ENCODE results near the gene PCDH1. TPM values are rescaled to one million over a fixed set of nuclear protein-coding genes. Genes with fewer than 3 reads are reported as not detected.
"Not testable (repeated sequence)": the region's sequence is repeated elsewhere in the genome, so short reads cannot be mapped to it uniquely, and the experiment has no call there.

Gene PCDH1
- total RNA-seq, result 36.4 TPM

GRCh38 chr5:141878186-141878710 is at the start of gene PCDH1:
PCDH1 (minus strand) TSS chr5:141878410; CDS start chr5:141878262, 148 bp downstream.
- DNase-seq (ENCODE audit: low spot score), result no peak
- ATAC-seq, result peak; percentile 63
- intact Hi-C loops (cut with DNase I), result loop anchor here (5.0 to 10.0 kb wide), 2 partner anchors 87 to 176 kb away; partner anchors contain the start of gene RNF14

GRCh38 chr5:141926434-141926833 is 48.2 kb upstream of the PCDH1 start:
- no peak for ATAC-seq
- intact Hi-C loops (cut with DNase I), result no loop called here
- DNase-seq (ENCODE audit: low spot score), result no peak

GRCh38 chr5:141923448-141924313 is 45.5 kb upstream of the PCDH1 start, which contains the start of gene DELE1:
DELE1 (plus strand) TSS chr5:141923871; CDS start chr5:141923942, 71 bp downstream.
- peak; percentile 96 for DNase-seq (ENCODE audit: low spot score)
- intact Hi-C loops (cut with DNase I), result no loop called here
- peak; percentile 99 for ATAC-seq

- intact Hi-C loops (cut with DNase I); ATAC-seq; DNase-seq (ENCODE audit: low spot score): not testable (repeated sequence)
Observed at GRCh38 chr5:141922827-141923447, 44.7 kb upstream of the PCDH1 start.

- no peak for ATAC-seq
- intact Hi-C loops (cut with DNase I), result no loop called here
- no peak for DNase-seq (ENCODE audit: low spot score)
Observed at GRCh38 chr5:141920771-141921170, 42.6 kb upstream of the PCDH1 start.

- DNase-seq (ENCODE audit: low spot score) (no peak), ATAC-seq (no peak)
- intact Hi-C loops (cut with DNase I), result no loop called here
Observed at GRCh38 chr5:141919218-141920119, 41.3 kb upstream of the PCDH1 start.

- ATAC-seq (no peak), DNase-seq (ENCODE audit: low spot score) (no peak)
- intact Hi-C loops (cut with DNase I), result no loop called here
Observed at GRCh38 chr5:141917760-141918159, 39.5 kb upstream of the PCDH1 start.

- ATAC-seq (no peak), DNase-seq (ENCODE audit: low spot score) (no peak)
- intact Hi-C loops (cut with DNase I), result no loop called here
Observed at GRCh38 chr5:141916522-141916921, 38.3 kb upstream of the PCDH1 start.

- ATAC-seq (no peak), DNase-seq (ENCODE audit: low spot score) (no peak)
- intact Hi-C loops (cut with DNase I), result no loop called here
Observed at GRCh38 chr5:141915881-141916336, 37.7 kb upstream of the PCDH1 start.

- intact Hi-C loops (cut with DNase I), result no loop called here
- ATAC-seq, result no peak
- DNase-seq (ENCODE audit: low spot score), result no peak
Observed at GRCh38 chr5:141914797-141915196, 36.6 kb upstream of the PCDH1 start.

GRCh38 chr5:141914199-141914743 is 36.1 kb upstream of the PCDH1 start:
- ATAC-seq, result peak; percentile 92
- intact Hi-C loops (cut with DNase I), result no loop called here
- peak; percentile 76 for DNase-seq (ENCODE audit: low spot score)

- intact Hi-C loops (cut with DNase I), result no loop called here
- DNase-seq (ENCODE audit: low spot score) (no peak), ATAC-seq (no peak)
Observed at GRCh38 chr5:141913560-141914198, 35.5 kb upstream of the PCDH1 start.

- DNase-seq (ENCODE audit: low spot score), result no peak
- no peak for ATAC-seq
- intact Hi-C loops (cut with DNase I), result no loop called here
Observed at GRCh38 chr5:141910271-141910673, 32.1 kb upstream of the PCDH1 start.

- intact Hi-C loops (cut with DNase I), result no loop called here
- no peak for DNase-seq (ENCODE audit: low spot score)
- no peak for ATAC-seq
Observed at GRCh38 chr5:141909212-141909611, 31.0 kb upstream of the PCDH1 start.

- no peak for DNase-seq (ENCODE audit: low spot score)
- intact Hi-C loops (cut with DNase I), result no loop called here
- no peak for ATAC-seq
Observed at GRCh38 chr5:141908796-141909195, 30.6 kb upstream of the PCDH1 start.

- intact Hi-C loops (cut with DNase I), result no loop called here
- DNase-seq (ENCODE audit: low spot score) (no peak), ATAC-seq (no peak)
Observed at GRCh38 chr5:141906972-141907371, 28.8 kb upstream of the PCDH1 start.

- no peak for DNase-seq (ENCODE audit: low spot score)
- intact Hi-C loops (cut with DNase I), result no loop called here
- no peak for ATAC-seq
Observed at GRCh38 chr5:141906517-141906916, 28.3 kb upstream of the PCDH1 start.

GRCh38 chr5:141904551-141904950 is 26.3 kb upstream of the PCDH1 start:
- no peak for DNase-seq (ENCODE audit: low spot score)
- no peak for ATAC-seq
- intact Hi-C loops (cut with DNase I), result no loop called here

All from sciatic nerve (tissue), 2 donors.